Activated CD8-positive, alpha-beta memory T cell treated with anti-CD3 and anti-CD28 coated beads for 4 hours (primary cell): Measurements from ENCODE around the gene SSBP3.
"Not testable (repeated sequence)": the region's sequence is repeated elsewhere in the genome, so short reads cannot be mapped to it uniquely, and the experiment has no call there.

Experiments used
- DNase-seq, 2 donors: peaks; one replicate each; pipeline ENCODE4 v3.0.0-alpha.2; 2020; ENCODE audit warnings: low read depth in 2 of 2

The SSBP3 gene

GRCh38 chr1:54244655-54245054 is 161.5 kb downstream of the SSBP3 start:
- DNase-seq: no peak

DNA sequence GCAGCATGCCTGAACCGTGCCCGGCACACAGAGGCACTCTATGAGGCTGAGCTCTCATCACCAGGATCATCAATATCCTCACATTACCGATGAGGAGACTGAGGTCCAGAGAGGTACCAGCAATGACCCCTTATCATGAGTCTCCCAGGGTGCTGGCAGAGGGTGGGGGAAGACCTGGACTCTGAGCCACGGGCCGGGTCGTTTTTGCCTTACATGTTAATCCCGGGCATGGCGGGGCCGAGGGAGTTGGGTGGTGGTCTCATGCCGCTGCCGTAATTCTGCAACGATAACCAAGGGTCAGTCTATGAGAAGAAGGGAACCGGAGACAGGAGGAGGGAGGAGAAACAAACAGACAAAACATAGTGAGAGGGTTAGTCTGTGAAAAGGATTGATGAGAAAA is 163.2 kb downstream of the SSBP3 start:
- no peak for DNase-seq

GRCh38 chr1:54241364-54241763 is 164.8 kb downstream of the SSBP3 start:
- no peak for DNase-seq

DNA sequence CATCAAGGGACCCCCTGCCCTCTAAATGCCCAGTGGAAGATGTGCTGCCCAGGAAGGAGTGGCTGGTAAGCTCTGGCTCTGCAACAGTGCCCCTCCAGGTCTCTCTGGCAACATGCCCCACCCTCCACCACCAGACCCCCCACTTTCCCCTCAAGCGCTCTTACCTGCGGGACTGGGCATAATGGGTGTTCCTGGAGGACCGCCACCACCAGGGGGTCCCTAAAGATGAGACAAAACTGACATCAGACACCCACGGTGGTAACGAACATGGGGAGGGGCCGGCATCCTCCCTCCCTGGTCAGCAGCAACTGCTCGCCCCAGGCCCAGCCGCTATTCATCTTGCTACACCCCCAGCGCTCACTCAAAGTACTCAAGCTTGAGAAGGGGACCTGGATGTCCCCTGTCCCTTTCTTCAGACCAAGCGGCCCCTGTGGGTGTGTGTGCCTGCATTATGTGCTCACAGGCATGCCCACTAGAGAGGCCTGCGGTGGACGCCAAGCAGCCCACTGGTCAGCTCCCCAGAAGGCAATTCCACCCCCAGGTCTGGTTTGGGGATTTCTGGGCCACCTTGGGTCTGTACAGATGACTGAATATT is 165.4 kb downstream of the SSBP3 start:
- DNase-seq: no peak

- DNase-seq: no peak
Observed at GRCh38 chr1:54239631-54240031, 166.6 kb downstream of the SSBP3 start.

DNA sequence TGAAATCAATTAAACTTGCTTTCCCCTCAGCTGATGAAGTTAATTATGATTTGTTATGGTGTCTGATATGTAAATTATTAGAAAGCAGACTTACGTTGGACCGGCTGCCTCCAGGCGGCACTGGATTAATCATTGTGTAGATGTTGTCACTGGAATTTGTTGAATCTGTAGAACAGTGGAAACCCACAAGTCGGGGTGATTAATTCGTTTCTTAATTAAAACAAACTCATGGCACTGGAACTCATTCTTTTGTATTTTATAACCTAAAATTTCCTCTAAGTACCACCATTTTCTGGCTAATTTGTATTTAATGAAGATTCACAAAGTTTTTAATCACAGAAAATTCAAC is 167.2 kb downstream of the SSBP3 start:
- DNase-seq: no peak

DNA sequence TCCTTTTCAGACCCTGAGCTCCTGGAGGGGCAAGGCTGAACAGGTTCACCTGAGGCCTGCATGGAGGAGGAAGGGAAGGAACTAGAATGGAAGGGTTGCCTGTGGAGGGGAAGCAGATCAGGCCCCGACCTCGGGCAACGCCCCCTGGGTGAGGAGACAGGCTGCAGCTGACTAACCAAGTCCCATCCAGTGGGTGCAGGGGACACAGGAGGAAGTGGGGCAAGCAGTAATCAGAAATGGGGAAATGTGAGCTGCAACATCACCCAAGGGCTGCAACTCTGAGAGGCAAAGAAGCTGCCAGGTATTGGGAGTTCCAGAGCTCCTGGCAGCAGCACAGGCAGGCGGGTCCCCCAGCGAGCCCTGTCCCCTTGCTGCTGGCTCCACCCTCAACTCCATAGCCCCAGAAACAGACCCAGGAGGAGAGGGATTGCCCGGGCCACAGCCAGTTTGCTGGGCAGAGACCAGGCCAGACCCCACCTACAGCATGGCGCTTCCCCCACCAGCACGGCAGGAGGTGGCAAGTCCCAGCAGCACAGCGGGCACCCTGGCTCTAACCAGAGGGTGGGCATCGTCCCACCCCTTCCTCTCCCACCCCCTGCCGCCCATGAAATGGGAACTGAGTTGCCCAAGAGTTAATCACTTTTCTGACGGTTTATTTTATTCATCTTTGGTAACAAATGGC is 167.7 kb downstream of the SSBP3 start:
- DNase-seq: no peak

DNA sequence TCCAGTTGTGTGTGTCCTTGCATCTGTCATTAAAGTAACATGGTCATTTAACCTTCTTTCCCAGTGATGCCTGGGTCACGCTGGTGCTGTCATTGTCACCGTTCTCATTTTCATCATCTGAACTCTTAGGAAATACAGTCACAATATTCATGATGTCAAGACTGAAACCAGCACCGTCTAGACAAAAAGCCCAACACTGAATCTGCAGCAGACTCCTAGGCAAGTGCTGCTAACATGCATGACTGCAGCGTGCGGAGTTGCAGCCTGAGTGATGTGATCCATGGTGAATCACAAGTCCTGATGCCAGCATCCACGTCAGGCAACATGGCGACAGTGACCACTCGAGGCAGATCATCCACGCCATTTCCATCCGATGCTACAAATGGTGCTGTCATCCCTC is 168.6 kb downstream of the SSBP3 start:
- DNase-seq: no peak

GRCh38 chr1:54234284-54234683 is 171.9 kb downstream of the SSBP3 start:
- DNase-seq: no peak

DNA sequence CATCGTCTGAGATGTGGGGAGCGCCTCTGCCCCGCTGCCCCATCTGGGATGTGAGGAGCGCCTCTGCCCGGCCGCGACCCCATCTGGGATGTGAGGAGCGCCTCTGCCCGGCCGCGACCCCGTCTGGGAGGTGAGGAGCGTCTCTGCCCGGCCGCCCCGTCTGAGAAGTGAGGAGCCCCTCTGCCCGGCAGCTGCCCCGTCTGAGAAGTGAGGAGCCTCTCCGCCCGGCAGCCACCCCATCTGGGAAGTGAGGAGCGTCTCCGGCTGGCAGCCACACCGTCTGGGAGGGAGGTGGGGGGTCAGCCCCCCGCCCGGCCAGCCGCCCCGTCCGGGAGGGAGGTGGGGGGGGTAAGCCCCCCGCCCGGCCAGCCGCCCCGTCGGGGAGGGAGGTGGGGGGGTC is 173.0 kb downstream of the SSBP3 start:
- DNase-seq: not testable (repeated sequence)

- no peak for DNase-seq
Observed at GRCh38 chr1:54230507-54231339, 175.5 kb downstream of the SSBP3 start.

- no peak for DNase-seq
Observed at GRCh38 chr1:54229281-54229891, 176.8 kb downstream of the SSBP3 start.

GRCh38 chr1:54228638-54229079 is 177.5 kb downstream of the SSBP3 start:
- DNase-seq: no peak

DNA sequence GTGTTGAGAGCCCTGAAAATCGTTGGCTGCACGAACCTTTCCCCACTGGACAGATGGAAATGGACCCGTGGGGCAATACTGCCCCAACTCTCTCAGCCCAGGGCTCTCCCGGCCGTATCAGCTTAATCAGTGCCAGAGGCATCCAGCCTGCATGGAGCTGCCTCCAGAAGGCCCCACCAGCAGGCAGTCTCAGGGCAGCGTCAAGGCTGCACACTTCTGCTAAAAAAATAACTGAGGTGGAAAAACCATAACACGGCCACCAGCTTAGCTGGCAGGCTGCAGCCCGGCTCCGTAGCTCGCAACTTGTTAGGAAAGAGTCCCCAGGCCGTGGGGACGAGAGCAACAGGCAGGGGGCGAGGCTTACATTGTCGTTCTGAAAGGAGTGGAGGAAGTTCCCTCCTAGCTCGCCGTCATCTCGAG is 178.3 kb downstream of the SSBP3 start:
- DNase-seq: no peak

DNA sequence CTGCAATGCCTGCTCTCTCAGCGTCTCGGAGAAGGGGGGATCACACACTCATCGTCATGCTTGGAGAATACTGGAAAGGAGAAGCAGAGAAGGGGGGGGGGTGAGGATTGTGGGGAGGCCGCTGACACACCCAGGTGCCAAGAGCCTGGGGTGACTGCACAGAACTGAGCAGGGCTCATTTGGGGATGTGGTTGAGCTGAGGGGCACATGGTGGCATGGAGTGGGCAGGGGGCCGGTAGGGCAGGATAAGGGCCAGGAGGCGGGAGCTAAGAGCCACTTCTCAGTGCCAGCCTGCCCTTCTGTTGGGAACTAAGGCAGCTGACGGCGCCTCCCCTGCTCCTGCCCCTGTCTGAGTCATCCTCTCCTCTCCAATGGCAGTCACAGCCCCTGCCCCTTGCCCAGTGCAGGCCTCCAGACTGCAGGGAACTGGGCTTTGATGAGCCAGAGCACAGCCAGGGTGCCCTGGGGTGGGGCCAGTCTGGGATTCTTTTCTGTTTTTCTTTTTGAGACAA is 179.0 kb downstream of the SSBP3 start:
- DNase-seq: no peak

DNA sequence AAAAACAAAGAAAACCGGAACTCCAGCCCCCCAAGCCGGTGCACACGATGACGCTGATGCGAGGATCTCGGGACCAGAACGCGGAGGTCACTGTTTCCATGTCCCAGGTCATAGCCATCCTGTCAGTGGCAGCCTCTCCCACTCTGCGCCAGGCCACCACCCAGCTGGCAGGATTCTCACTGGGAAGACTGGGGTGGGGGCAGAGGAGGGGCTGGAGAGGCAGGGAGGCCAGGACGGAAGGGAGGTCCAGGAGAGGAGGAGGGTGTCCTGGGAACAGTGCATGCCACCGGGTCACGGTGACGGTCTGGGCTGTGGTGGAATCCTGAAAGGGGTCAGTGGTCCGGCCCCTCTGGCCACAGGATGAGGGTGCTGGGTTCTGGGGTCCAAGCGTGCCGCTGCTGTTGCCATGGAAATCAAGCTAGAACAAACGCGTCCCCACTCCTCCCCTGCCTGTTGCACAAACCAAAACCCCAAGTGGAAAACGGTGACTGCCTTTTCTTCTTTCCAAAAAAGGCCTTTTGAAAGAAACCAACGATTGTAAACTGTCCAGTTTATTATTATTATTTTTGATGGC is 180.1 kb downstream of the SSBP3 start:
- DNase-seq: no peak

DNA sequence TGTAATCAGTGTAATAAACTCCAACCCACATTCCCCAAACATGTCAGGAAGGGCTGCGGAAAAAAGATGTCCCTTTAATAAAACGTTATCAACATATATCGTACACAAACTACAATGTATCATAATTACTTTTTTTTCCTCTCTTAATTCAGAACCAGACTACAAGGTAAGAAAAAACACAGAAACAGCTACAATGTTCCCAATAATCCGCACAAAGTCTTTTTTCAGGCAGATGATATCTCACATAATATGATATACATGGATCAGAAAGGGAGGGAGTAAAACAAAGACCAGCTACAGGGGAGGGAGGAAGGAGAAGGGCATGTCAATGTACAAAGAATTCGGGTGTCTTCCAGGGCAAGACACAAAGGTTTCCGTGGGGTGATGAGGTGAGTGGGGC is 180.8 kb downstream of the SSBP3 start:
- DNase-seq: no peak

GRCh38 chr1:54224233-54224632 is 182.0 kb downstream of the SSBP3 start:
- no peak for DNase-seq

DNA sequence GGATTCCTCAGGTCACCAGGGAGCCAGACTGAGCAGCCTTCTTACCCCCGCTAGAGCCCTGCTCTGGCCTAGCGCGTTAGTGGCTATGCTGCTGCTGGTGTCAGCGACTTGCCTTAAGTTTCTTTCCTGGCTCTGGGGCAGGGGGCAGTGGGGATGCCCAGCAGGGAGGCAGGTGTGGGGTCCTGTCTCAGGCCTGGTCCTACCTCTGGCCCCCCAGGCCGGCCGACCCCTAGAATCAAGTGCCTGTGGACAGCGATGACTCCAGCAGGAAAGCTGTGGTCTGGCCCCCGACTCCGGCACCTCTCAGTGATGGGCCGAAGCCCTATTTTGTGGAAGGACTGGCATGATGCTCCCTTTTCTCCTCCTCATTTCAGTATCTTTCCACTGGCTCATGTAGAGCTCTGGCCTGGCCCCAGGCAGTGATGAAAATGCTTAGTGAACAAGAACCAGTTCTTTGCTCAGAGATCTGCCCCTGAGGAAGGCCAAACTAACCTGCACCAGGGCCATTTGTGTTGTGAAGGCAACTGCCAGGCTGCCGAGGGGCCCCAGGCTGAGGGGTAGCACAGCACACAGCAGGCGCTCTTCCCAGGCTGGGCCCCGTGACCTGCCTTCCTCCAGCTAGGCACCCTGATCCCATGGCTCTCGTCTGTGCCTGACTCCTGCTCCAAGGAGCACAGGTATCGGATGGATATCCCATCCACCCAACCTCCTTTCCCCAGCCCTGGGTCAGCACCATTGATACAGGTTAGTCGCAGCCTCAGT is 182.6 kb downstream of the SSBP3 start:
- no peak for DNase-seq

DNA sequence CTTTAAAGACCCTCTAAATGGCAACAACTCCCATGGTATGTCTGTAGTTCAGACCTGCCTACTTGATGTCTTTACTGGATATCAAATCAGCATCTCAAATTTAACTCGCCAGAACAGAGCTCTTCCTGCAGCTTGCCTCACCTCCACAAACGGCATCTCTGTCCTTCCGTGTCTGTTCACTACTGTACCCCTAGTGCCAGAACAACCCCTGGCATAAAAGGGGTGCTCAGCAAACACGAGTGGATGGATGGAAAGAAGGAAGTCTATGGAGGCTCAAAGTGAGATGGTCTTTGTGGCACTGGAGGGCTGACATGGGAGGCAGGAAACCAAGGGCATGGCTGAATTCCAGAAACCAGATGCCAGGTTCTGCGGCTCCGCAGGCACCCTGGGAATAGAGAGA is 183.5 kb downstream of the SSBP3 start:
- DNase-seq: no peak

GRCh38 chr1:54221867-54222484 is 184.2 kb downstream of the SSBP3 start:
- DNase-seq: no peak
